Measurements from ENCODE around the gene OR4C45.
A peak's percentile ranks its signal among the peaks of the same experiment; 100 is the strongest.

OR4C45 gene

DNA sequence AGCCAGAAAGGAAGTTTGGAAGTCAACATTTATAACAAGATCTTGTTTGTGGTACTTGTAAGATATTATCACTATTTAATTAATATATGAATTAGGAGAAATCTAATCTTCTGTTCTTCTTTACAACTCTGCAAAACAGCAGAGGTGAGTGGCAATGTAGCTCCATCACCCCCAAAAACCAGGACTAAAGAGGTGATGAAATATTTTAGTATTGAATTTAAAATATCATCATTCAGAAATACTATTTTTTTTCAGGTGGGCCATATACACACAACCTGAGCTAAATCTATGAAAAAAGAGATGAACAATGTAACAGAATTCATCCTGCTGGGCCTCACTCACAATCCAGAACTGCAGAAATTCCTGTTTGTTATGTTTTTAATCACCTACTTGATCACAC lies at the start of gene OR4C45:
TSS of gene OR4C45 (plus strand) at position 301 of the 400 bp plus-strand sequence.
- Histone ChIP-seq H3K27ac (ENCODE audit: extremely low read depth, low read depth, low read length) (no peak within 1 kb of the TSS), H3K36me3 (ENCODE audit: control insufficient read depth in 2 of 2, insufficient read depth in 1 of 2, low read length in 2 of 2) (no peaks in the 10 kb centered on the region), H3K4me1 (ENCODE audit: control insufficient read depth, insufficient read depth, low read length) (no peaks in the 10 kb centered on the region), H3K9me3 (ENCODE audit: control insufficient read depth, insufficient read depth, low read depth, low read length) (no peaks in the 10 kb centered on the region), H3K4me3 (ENCODE audit: low read depth, low read length) (no peak within 1 kb of the TSS)
- CTCF ChIA-PET = interaction anchor here (0.6 kb wide), 1 partner anchor 103 kb away, joined by 3 read pairs; no protein-coding TSS in a partner anchor
- no peak for TF ChIP-seq GFI1B (tag by site-specific recombination; IDR thresholded peaks at IDR 0.05)
- TF ChIP-seq, protein P1, sequence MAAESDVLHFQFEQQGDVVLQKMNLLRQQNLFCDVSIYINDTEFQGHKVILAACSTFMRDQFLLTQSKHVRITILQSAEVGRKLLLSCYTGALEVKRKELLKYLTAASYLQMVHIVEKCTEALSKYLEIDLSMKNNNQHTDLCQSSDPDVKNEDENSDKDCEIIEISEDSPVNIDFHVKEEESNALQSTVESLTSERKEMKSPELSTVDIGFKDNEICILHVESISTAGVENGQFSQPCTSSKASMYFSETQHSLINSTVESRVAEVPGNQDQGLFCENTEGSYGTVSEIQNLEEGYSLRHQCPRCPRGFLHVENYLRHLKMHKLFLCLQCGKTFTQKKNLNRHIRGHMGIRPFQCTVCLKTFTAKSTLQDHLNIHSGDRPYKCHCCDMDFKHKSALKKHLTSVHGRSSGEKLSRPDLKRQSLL (tag by site-specific recombination; IDR thresholded peaks at IDR 0.05) = no peak
- POLR2A ChIA-PET = no interaction called here

DNA sequence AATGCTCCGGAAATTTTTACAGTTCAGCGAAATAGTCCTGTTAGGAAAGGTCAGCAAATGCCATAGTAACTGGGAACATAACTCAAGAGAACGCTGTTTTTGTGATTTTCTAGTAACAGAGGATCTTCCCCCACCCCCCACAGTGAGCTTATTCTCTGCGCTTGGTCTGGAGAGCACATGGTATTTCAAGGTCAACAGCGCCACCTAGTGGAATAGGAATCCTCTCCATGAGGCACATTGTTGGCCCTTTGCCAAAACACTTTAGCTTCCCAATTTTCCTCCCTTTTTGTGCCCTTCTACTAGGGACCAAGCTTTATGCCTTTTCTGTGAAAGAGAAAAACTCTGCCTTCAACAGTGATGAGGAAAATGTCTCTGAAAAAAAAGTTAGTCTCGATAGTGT lies 37.1 kb upstream of the OR4C45 start:
- POLR2A ChIA-PET = no interaction called here
- Histone ChIP-seq H3K4me3 (ENCODE audit: low read depth, low read length) (no peak overlapping the region), H3K36me3 (ENCODE audit: control insufficient read depth in 2 of 2, insufficient read depth in 1 of 2, low read length in 2 of 2) (no peaks in the 10 kb centered on the region), H3K9me3 (ENCODE audit: control insufficient read depth, insufficient read depth, low read depth, low read length) (no peaks in the 10 kb centered on the region), H3K27ac (ENCODE audit: extremely low read depth, low read depth, low read length) (no peak overlapping the region), H3K4me1 (ENCODE audit: control insufficient read depth, insufficient read depth, low read length) (no peaks in the 10 kb centered on the region)
- TF ChIP-seq ZNF660 (tag by site-specific recombination; IDR thresholded peaks at IDR 0.05) (peak; percentile 95), ZNF585B (tag by site-specific recombination; IDR thresholded peaks at IDR 0.05) (no peak), ZNF654 (tag by site-specific recombination; IDR thresholded peaks at IDR 0.05; ENCODE audit: low read depth) (peak; percentile 86), ZNF214 (tag by site-specific recombination; IDR thresholded peaks at IDR 0.05; ENCODE audit: borderline replicate concordance) (peak; percentile 36; the same call in 1 of the 2 replicates), SP3 (tag by site-specific recombination; IDR thresholded peaks at IDR 0.05) (no peak), ZNF677 (tag by site-specific recombination; IDR thresholded peaks at IDR 0.05) (peak; percentile 19; the same call in 1 of the 2 replicates), KLF10 (tag by site-specific recombination; IDR thresholded peaks at IDR 0.05) (no peak), ZNF561 (tag by site-specific recombination; IDR thresholded peaks at IDR 0.05; ENCODE audit: borderline replicate concordance) (peak; percentile 71; the same call in 1 of the 2 replicates), MEIS1 (CRISPR knock-in tag; IDR thresholded peaks at IDR 0.05; ENCODE audit: borderline replicate concordance) (no peak), ZFP41 (tag by site-specific recombination; IDR thresholded peaks at IDR 0.05; ENCODE audit: borderline replicate concordance) (no peak), ZNF830 (tag by site-specific recombination; IDR thresholded peaks at IDR 0.05; ENCODE audit: low read depth) (peak; percentile 44; the same call in 1 of the 2 replicates), ZNF112 (tag by site-specific recombination; IDR thresholded peaks at IDR 0.05) (no peak), ZNF184 (tag by site-specific recombination; IDR thresholded peaks at IDR 0.05) (peak; percentile 54; the same call in 1 of the 2 replicates), ZNF248 (tag by site-specific recombination; IDR thresholded peaks at IDR 0.05) (no peak), ZNF37A (tag by site-specific recombination; IDR thresholded peaks at IDR 0.05) (peak; percentile 52; the same call in 1 of the 2 replicates), ZFP37 (tag by site-specific recombination; IDR thresholded peaks at IDR 0.05) (no peak), YY1 (tag by site-specific recombination; IDR thresholded peaks at IDR 0.05) (no peak), OVOL3 (tag by site-specific recombination; IDR thresholded peaks at IDR 0.05) (no peak), TCF7L2 (IDR thresholded peaks at IDR 0.05; ENCODE audit: borderline replicate concordance, low read depth, low read length) (no peak)
- TF ChIP-seq, protein P2, sequence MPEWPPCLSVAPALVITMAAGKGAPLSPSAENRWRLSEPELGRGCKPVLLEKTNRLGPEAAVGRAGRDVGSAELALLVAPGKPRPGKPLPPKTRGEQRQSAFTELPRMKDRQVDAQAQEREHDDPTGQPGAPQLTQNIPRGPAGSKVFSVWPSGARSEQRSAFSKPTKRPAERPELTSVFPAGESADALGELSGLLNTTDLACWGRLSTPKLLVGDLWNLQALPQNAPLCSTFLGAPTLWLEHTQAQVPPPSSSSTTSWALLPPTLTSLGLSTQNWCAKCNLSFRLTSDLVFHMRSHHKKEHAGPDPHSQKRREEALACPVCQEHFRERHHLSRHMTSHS (tag by site-specific recombination; IDR thresholded peaks at IDR 0.05) = no peak
- TF ChIP-seq, protein P3, sequence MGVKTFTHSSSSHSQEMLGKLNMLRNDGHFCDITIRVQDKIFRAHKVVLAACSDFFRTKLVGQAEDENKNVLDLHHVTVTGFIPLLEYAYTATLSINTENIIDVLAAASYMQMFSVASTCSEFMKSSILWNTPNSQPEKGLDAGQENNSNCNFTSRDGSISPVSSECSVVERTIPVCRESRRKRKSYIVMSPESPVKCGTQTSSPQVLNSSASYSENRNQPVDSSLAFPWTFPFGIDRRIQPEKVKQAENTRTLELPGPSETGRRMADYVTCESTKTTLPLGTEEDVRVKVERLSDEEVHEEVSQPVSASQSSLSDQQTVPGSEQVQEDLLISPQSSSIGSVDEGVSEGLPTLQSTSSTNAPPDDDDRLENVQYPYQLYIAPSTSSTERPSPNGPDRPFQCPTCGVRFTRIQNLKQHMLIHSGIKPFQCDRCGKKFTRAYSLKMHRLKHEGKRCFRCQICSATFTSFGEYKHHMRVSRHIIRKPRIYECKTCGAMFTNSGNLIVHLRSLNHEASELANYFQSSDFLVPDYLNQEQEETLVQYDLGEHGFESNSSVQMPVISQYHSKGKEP (tag by site-specific recombination; IDR thresholded peaks at IDR 0.05) = peak; percentile 61; the same call in 1 of the 2 replicates
- TF ChIP-seq, protein P4, sequence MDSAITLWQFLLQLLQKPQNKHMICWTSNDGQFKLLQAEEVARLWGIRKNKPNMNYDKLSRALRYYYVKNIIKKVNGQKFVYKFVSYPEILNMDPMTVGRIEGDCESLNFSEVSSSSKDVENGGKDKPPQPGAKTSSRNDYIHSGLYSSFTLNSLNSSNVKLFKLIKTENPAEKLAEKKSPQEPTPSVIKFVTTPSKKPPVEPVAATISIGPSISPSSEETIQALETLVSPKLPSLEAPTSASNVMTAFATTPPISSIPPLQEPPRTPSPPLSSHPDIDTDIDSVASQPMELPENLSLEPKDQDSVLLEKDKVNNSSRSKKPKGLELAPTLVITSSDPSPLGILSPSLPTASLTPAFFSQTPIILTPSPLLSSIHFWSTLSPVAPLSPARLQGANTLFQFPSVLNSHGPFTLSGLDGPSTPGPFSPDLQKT (IDR thresholded peaks at IDR 0.05; ENCODE audit: borderline replicate concordance, low read depth, low read length) = no peak
- CTCF ChIA-PET = interaction anchor here (0.6 to 1.2 kb wide), 10 partner anchors 15 to 1875 kb away, joined by 3 to 4 read pairs (median 3); no protein-coding TSS in a partner anchor
